ENCODE results near the gene EDNRA.

DNA sequence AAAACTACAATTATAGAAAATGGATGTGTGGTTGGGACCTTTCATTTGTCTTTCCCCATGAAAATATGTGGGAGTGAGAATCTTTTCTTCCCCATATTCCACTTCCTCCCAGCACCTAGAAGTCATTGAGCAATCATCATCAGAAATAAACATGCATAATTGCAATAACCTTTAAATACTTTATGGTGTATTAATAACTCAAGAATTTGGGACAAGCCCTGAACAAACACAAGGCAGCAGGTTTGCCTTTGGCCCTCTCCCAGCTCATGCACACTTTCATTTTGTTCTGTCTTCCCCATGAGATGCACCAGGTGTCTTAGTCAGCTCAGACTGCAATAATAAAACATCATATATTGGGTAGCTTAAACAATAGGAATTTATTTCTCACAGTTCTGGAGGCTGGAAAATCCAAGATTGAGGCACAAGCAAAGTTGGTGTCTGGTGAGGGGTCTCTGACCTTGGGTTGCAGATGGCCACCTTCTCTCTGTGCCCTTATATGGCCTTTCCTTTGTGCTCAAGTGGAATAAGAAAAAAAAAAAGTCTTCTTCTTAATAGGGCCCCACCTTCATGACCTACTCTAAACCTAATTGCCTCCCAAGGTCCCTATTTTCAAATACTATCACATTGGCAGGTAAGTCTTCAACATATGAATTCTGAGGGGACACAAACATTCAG, 101.6 kb downstream of the EDNRA start:
- TF ChIP-seq, protein P1, sequence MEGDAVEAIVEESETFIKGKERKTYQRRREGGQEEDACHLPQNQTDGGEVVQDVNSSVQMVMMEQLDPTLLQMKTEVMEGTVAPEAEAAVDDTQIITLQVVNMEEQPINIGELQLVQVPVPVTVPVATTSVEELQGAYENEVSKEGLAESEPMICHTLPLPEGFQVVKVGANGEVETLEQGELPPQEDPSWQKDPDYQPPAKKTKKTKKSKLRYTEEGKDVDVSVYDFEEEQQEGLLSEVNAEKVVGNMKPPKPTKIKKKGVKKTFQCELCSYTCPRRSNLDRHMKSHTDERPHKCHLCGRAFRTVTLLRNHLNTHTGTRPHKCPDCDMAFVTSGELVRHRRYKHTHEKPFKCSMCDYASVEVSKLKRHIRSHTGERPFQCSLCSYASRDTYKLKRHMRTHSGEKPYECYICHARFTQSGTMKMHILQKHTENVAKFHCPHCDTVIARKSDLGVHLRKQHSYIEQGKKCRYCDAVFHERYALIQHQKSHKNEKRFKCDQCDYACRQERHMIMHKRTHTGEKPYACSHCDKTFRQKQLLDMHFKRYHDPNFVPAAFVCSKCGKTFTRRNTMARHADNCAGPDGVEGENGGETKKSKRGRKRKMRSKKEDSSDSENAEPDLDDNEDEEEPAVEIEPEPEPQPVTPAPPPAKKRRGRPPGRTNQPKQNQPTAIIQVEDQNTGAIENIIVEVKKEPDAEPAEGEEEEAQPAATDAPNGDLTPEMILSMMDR (IDR thresholded peaks at IDR 0.05) = no peak
- TF ChIP-seq POLR2A (IDR thresholded peaks at IDR 0.05) = no peak
